Mucosa of stomach (tissue), 1 donor: Measurements from ENCODE around the gene PRMT9.

Experiments
- H3K27me3 ChIP-seq: one replicate; pipeline ENCODE4 v1.7.0; 2013; ENCODE audit warnings: mild to moderate bottlenecking, low read length; ENCODE audit not compliant: control insufficient read depth, insufficient read depth
- H3K36me3 ChIP-seq: one replicate; pipeline ENCODE4 v1.7.0; 2013; ENCODE audit warnings: low read length; ENCODE audit not compliant: control insufficient read depth, insufficient read depth
- H3K4me1 ChIP-seq: one replicate; pipeline ENCODE4 v1.7.0; 2013; ENCODE audit warnings: mild to moderate bottlenecking, low read length; ENCODE audit not compliant: control insufficient read depth, insufficient read depth
- H3K4me3 ChIP-seq: one replicate; pipeline ENCODE4 v1.7.0; 2013; ENCODE audit warnings: low read length
- H3K9ac ChIP-seq: one replicate; pipeline ENCODE4 v1.7.0; 2013; ENCODE audit warnings: mild to moderate bottlenecking, low read length, moderate library complexity
- H3K9me3 ChIP-seq: one replicate; pipeline ENCODE4 v1.7.0; 2013; ENCODE audit warnings: mild to moderate bottlenecking, low read length, moderate library complexity; ENCODE audit not compliant: control insufficient read depth
- donor health status: Pancreatic carcinoma.

PRMT9 gene

DNA sequence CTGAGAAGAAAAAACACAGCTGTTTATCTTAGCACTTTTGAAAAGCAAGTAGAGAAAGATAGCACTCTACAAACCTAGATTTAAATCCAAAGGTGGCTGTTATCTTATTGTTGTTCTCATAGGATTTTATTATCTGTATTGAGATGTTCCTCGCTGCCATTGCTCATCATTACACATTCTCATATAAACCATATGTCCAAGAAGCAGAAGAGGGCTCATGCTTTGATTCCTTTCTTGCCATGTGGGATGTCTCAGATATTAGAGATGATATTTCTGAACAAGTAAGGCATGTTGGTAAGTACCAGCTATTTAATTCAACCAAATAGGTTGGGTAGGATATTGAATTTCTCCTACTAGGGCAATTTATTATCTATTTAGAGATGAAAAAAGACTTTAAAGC, 50.3 kb downstream of the PRMT9 start:
- H3K36me3 ChIP-seq = no peaks in the 10 kb centered on the region
- H3K4me3 ChIP-seq = no peak overlapping the region
- no peaks in the 10 kb centered on the region for H3K9me3 ChIP-seq
- H3K27me3 ChIP-seq = no peaks in the 10 kb centered on the region
- no peaks in the 10 kb centered on the region for H3K4me1 ChIP-seq
- H3K9ac ChIP-seq = no peak overlapping the region

- Histone ChIP-seq H3K9me3 (no peaks in the 10 kb centered on the region), H3K36me3 (no peaks in the 10 kb centered on the region), H3K27me3 (no peaks in the 10 kb centered on the region), H3K4me1 (no peaks in the 10 kb centered on the region), H3K4me3 (no peak overlapping the region), H3K9ac (no peak overlapping the region)
Measured at GRCh38 chr4:147633113-147633512, 50.9 kb downstream of the PRMT9 start.

DNA sequence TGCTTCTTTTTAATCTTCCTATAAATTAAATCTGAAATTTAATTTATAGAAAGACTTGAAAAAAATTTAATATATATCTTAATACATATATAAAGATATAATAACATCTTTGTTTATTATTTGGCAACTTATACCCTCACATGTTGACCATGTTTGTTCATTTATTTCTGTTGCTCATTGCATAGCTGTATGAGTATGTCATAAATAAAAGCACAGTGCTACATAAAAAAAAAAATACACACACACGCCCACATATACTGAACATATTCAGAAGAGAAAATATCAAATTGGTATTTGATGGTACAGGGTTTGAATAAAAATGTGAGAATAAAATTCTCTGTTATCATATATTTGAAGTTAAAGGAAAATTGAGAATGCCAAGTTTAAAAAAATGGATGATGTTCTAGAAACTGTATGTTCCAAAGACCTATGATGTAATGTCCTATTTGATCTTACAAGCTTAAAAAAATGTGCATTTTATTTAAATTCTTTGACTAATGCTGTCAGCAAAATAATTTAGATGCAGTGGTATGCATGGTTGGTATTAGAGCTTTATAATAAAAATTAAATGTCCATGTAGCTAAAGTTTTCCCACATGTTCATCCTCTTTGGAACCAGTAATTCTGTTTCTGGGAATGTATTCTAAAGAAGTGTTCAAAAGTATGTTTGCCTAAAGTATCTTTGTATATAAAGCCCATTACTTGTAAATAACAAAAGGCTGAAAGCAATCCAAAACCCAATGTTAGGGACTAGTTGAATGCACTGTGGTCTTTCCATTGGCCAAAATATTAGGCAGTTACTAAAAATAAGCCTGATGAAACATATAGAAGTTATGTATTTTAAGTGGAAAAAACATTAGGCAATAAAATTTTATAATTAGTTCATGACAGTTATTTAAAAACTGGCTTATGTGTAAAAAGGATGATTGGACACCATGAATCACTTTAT, 53.9 kb downstream of the PRMT9 start:
- no peaks in the 10 kb centered on the region for H3K36me3 ChIP-seq
- H3K4me1 ChIP-seq = no peaks in the 10 kb centered on the region
- H3K9ac ChIP-seq = no peak overlapping the region
- H3K27me3 ChIP-seq = no peaks in the 10 kb centered on the region
- H3K9me3 ChIP-seq = no peaks in the 10 kb centered on the region
- no peak overlapping the region for H3K4me3 ChIP-seq

- H3K4me3 ChIP-seq = no peak overlapping the region
- no peaks in the 10 kb centered on the region for H3K27me3 ChIP-seq
- H3K4me1 ChIP-seq = no peaks in the 10 kb centered on the region
- no peak overlapping the region for H3K9ac ChIP-seq
- no peaks in the 10 kb centered on the region for H3K36me3 ChIP-seq
- H3K9me3 ChIP-seq = no peaks in the 10 kb centered on the region
Measured at GRCh38 chr4:147628415-147628814, 55.5 kb downstream of the PRMT9 start.

DNA sequence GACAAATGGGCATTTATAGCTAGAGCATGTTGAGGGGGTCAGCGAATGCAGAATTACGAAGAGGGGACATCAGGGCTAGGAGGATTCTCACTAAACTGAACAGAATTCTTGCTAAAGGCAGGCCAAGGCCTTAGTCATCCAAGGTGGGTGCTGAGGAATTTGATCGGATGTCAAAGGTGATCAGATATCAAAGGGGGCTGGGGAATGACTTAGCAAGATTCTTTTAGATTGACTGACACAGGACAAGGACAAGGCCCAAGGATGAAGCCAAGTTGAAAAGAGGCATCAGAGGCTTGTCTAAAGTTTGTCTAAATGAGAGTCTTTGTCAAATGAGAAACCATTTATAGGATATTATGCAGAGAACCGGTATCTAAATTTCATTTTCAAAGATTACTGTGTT, 57.1 kb downstream of the PRMT9 start:
- no peak overlapping the region for H3K9ac ChIP-seq
- H3K9me3 ChIP-seq = no peaks in the 10 kb centered on the region
- no peaks in the 10 kb centered on the region for H3K27me3 ChIP-seq
- no peak overlapping the region for H3K4me3 ChIP-seq
- H3K36me3 ChIP-seq = no peaks in the 10 kb centered on the region
- H3K4me1 ChIP-seq = no peaks in the 10 kb centered on the region

DNA sequence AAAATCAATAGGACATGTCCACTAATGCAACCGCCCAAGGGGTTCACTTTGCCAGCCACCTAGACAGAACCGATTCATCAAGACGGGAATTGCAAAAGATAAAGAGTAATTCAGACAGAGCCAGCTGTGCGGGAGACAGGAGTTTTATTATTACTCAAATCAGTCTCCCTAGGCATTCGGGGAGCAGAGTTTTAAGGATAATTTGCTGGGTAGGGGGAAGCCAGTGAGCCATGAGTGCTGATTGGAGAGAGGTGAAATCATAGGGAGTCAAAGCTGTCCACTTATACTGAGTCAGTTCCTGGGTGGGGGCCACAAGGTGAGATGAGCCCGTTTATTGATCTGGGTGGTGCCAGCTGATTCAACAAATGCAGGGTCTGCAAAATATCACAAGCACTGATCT, 58.2 kb downstream of the PRMT9 start:
- no peaks in the 10 kb centered on the region for H3K27me3 ChIP-seq
- no peaks in the 10 kb centered on the region for H3K4me1 ChIP-seq
- no peaks in the 10 kb centered on the region for H3K36me3 ChIP-seq
- H3K9me3 ChIP-seq = no peaks in the 10 kb centered on the region
- H3K4me3 ChIP-seq = no peak overlapping the region
- H3K9ac ChIP-seq = no peak overlapping the region

DNA sequence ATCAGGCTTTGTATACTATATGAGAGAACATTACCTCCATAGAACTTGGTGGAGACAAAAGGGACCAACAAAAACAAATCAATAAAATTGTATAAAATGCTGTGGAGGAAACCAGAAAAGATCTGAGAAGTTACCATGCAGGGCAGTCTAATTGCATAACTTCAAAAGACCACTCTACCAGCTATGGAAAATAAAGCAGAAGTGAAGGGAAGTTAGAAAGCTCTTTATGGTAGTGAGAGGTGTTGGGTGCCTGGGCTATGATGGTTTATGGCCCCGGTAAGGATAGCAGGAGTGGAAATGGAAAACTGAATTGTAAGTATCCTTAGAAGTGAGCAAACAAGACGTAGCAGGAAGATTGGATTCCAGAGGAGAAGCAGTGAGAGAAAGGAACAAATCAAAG, 63.6 kb downstream of the PRMT9 start:
- Histone ChIP-seq H3K9me3 (no peaks in the 10 kb centered on the region), H3K4me3 (no peak overlapping the region), H3K27me3 (no peaks in the 10 kb centered on the region), H3K9ac (no peak overlapping the region), H3K4me1 (peaks cover 7% of the 10 kb centered on the region), H3K36me3 (no peaks in the 10 kb centered on the region)

DNA sequence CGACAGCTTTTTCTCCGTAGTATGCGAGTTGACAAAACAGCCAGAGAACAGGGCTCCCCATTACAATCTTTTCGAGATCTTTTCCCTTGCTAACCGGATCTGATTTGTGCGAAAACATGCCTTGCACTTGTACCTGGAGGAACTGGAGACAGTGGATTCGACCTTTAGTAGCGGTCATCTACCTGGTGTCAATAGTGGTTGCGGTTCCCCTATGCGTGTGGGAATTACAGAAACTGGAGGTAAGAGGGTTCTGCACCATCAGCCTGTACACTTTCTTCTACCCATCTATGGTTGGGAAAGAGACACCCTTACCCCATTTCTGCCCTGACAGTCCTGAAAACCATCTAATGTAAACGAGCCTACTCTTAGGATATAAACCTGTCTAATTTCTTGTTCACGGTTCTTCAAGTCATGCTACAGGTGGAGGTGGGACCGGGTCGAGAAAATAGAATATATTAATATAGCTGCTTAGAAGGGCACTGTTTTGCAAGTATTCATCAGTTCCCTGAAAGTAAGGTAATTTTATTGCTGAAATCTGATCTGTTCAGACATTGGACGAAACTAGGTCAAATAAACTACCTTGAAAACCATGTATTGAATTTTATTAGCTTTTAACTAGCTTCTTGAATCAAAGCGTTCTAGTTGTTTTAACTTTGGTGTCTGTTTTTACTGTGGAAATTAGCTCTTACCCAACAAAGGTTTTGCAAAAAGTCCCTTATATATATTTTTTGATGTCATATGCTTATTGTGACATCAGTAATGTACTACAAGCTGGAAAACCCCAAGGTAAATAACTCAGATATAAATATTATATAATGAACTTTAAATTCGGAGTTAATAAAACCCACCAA, 65.9 kb downstream of the PRMT9 start:
- Histone ChIP-seq H3K9ac (peak overlapping the region; percentile 88), H3K9me3 (no peaks in the 10 kb centered on the region), H3K27me3 (no peaks in the 10 kb centered on the region), H3K4me1 (peaks cover 7% of the 10 kb centered on the region), H3K36me3 (no peaks in the 10 kb centered on the region), H3K4me3 (peak overlapping the region; percentile 98)

GRCh38 chr4:147617173-147617840, 66.7 kb downstream of the PRMT9 start, which contains the start of gene TMEM184C:
TMEM184C (plus strand) TSS chr4:147617397; CDS start chr4:147617957, 560 bp downstream.
- no peaks in the 10 kb centered on the region for H3K36me3 ChIP-seq
- no peaks in the 10 kb centered on the region for H3K9me3 ChIP-seq
- peaks cover 7% of the 10 kb centered on the region for H3K4me1 ChIP-seq
- peak within 1 kb of the TSS; percentile 98 for H3K4me3 ChIP-seq
- no peaks in the 10 kb centered on the region for H3K27me3 ChIP-seq
- H3K9ac ChIP-seq = peak within 1 kb of the TSS; percentile 88

DNA sequence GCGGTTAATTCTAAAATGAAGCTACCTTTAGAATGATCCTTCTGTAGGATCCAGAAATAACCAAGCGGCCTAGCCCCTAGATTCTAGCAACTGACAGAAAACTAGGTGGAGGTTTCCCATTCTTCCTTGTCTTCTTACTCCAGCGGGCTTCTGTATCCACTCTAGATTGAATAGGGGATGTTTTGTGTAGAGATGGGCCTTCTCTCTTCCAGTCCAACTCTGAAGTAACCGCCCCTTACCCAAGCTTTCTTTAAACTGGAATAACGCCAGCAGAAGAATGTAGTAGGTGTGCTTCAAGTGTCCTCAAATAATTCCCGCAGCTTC, 67.2 kb downstream of the PRMT9 start:
- Histone ChIP-seq H3K27me3 (no peaks in the 10 kb centered on the region), H3K4me3 (peak overlapping the region; percentile 98), H3K36me3 (no peaks in the 10 kb centered on the region), H3K4me1 (peaks cover 7% of the 10 kb centered on the region), H3K9ac (peak overlapping the region; percentile 88), H3K9me3 (no peaks in the 10 kb centered on the region)

DNA sequence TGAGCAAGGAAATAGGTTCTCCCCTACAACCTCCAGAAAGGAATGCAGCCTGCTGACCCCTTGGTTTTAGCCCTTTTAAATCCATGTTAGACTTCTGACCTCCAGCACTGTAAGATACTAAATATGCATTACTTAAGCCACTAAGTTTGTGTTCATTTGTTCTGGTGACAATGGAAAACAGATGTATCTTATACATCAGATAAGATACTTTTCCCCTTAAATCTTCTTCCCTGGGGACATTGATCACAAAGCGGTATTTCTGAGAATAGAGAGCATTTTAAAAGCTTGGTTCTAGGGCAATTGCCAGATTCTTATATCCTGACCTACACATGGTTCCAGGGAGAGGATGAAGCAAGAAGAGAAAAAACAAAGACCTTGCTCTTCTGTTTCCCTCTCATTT, 73.3 kb downstream of the PRMT9 start:
- Histone ChIP-seq H3K4me1 (no peaks in the 10 kb centered on the region), H3K27me3 (no peaks in the 10 kb centered on the region), H3K4me3 (no peak overlapping the region), H3K9me3 (no peaks in the 10 kb centered on the region), H3K36me3 (no peaks in the 10 kb centered on the region), H3K9ac (no peak overlapping the region)

DNA sequence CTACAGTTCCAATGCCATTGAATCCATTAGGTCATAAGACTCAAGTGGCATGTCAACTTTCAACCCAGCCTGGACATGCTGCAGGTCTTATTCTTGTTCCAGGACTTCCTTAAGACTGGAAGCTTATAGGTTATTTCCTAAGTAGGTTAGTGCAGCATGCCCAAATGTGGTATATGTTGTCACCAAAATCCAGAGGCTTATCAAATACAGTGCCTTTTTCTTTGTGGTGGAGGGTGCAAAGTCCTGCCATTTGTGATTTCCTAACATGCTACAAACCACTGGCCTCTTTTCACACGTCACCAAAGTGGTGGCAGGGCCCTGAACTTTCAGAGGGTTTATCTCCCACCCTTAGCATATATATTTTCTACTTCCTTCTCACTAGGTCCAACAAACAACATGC, 76.5 kb downstream of the PRMT9 start:
- Histone ChIP-seq H3K4me3 (no peak overlapping the region), H3K36me3 (no peaks in the 10 kb centered on the region), H3K27me3 (no peaks in the 10 kb centered on the region), H3K9ac (no peak overlapping the region), H3K4me1 (no peaks in the 10 kb centered on the region), H3K9me3 (no peaks in the 10 kb centered on the region)
